GDM1 (cell line): ENCODE measurements around the gene ZBTB8A.
"Not testable (repeated sequence)": the region's sequence is repeated elsewhere in the genome, so short reads cannot be mapped to it uniquely, and the experiment has no call there.

Source experiments
- DNase-seq: peaks from one replicate; lab custom pipeline; 2025; lab: John Stamatoyannopoulos, UW

ZBTB8A gene

DNA sequence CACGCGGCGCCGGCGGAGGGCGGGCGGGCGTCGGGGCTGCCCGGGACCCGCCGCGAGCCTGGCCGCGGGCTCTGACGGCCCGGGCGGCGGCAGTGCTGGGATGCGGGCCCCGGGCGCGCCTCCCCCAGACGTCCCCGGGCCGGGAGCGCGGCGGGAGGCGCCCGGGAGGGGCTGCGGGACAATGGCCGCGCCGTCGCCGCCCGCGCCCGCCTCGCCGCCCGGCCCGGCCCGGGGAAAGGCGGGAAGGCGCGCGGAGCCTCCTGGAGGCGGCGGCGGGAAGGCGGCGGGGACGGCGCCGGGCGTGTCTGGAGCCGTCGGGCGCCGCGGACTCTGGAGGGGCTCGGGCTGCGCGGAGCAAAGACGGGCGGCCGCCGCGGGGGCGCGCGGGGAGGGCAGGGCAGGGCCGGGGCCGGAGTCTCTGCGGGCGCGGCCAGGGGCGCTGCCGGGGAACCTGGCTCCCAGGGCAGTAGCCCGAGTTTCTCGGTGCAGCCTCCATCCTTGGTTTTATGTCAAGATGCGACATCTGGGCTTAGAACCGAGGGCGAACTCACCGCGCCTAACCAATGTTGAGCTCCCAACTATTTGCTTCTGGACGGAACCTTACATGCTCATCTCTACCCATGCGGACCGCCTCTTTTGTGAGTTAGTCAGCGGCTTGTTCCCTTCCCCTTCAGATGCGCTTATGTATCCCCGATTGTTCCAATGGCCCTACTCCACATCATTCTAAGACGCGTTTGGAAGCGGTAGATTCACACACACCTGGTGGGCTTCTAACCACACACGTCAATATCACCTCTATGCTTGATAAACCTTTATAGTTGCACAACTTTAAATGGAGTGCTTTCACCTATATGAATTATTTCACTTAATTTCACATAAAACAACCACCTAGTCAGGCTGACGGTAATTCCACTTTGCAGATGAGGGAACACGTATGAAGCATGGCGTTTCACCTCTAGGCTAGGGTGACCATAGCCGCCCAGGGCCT, 651 bp downstream of the ZBTB8A start:
- no peak for DNase-seq

DNA sequence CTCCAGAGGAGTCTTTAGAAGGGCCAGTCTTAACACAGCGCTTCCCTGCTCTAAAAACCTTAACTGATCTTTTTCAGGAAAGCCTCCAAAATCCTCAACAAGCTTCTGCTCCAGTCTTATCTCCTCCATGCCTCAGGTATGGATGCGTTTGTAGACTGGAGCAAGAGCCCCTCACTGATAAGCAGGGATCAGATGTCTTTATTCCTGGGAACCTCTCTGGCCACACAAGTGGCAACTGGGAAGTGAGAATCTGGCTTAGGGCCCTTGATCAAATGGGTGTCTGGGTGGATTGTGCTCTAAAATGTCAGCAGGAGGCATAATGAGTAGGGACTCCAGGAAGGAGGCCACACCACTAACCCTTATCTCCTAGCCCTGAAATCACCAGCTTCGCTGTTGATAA, 1.4 kb downstream of the ZBTB8A start:
- DNase-seq: no peak

DNA sequence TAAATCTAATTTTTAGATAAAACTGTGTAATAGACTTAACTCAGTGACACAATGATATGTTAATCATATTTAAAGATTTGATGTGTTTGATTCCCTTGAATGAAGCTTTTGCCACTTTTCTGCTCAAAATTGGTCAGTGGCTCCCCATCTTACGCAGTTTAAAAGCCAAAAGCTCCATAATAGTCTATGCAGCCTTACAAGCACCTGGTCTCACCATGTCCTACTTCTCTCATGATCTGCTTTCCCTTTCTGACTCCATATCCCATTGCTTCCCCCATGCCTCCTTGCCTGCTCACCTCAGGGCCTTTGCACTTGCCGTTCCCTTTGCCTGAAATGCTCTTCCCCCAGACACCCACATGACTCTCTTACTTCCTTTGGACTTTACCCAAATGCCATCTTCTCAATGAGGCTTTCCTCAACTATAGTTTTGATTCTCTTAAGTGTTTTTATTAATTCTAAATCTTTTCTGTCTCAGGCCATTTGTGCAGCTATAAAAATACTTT, 1.9 kb downstream of the ZBTB8A start:
- DNase-seq: no peak

DNA sequence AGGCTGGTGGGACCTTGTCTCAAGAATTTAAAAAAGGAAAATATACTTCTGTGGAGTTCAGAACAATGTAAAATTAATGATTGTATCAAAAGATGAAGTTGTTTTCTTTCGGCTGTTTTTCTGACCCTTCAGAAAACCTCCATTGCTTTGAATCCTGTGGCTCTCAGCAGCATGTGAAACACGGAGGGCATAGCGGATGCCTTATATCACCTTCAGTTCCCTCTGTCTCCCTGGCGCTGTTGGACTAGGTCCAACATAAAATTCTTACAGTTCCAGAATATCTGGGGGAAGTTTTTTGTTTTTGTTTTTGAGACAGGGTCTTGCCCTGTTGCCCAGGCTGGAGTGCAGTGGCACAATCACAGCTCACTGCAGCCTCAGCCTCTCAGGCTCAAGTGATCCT, 7.4 kb downstream of the ZBTB8A start:
- DNase-seq: no peak

DNA sequence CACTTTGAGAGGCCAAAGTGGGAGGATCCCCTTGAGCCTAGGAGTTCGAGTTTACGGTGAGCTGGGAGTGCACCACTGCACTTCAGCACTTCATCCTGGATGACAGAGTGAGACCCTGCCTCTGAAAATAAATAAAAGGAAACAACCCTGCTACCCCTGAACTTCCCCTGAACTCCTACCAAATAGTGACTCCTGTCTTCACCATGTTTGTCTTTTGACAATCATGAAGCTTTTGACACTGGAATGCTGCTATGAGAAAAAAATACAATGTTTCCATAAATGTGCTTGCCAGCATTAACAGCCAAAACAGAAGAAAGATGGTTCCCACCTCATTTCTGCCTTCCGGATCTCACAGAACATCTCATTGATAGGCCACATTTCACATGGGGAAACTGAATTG, 10.4 kb downstream of the ZBTB8A start:
- no peak for DNase-seq

DNA sequence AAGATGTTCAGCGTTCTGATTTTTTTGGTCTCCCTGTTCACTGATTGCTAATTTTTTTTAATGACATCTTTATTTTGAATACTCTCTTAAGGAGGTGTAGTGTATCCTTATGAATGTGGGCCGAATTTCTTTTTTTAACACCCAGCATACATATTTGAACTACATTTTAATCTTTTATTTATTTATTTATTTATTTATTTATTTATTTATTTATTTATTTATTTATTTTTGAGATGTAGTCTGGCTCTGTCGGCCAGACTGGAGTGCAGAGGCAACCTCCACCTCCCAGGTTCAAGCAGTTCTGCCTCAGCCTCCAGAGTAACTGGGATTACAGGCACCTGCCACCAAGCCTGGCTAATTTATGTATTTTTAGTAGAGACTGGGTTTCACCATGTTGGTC, 15.1 kb downstream of the ZBTB8A start:
- DNase-seq: no peak

DNA sequence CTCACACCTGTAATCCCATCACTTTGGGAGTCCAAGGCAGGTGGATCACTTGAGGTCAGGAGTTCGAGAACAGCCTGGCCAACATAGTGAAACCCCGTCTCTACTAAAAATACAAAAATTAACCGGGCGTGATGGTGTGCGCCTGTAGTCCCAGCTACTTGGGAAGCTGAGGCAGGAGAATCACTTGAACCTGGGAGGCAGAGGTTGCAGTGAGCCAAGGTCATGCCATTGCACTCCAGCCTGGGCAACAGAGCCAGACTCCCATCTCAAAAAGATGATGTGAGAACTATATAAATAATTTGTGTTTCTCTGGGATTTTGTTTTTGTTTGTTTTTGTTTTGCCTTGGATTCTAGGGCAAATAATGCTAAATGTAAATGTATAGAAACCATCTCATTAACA, 17.8 kb downstream of the ZBTB8A start:
- DNase-seq: not testable (repeated sequence)

DNA sequence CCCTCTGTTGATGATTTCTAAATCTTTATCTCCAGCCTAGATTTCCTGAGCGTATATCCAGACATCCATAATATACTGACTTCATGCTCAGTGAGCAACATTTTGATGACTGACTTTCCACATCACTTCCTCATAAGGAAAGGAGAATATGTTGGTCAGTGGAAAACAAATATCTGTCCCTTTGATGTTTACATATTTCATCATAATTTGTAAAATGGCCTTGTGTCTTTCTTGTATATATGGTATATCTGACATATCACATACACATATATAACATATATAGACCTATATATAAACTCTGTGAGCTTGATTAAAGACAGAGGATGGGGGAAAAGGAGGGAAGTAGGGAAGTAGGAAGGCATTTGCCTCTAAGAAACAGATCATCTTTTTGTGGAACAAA, 18.6 kb downstream of the ZBTB8A start:
- no peak for DNase-seq

DNA sequence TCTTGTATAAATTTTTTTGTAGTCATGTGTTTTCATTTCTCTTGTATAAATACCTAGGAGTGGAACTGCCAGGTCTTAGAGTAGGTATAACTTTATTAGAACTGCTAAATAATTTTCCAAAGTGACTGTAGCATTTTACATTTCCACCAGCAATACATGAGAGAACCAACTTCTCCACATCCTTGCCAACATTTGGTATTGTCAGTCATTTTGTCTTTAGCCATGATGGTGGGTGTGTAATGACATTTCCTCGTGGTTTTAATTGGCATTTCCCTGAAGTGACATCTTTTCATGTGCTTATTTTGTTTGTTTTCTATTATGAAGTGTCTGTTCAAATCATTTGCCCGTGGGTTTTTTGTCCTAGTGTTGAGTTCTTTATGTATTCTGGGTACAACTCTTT, 29.7 kb downstream of the ZBTB8A start:
- DNase-seq: no peak

DNA sequence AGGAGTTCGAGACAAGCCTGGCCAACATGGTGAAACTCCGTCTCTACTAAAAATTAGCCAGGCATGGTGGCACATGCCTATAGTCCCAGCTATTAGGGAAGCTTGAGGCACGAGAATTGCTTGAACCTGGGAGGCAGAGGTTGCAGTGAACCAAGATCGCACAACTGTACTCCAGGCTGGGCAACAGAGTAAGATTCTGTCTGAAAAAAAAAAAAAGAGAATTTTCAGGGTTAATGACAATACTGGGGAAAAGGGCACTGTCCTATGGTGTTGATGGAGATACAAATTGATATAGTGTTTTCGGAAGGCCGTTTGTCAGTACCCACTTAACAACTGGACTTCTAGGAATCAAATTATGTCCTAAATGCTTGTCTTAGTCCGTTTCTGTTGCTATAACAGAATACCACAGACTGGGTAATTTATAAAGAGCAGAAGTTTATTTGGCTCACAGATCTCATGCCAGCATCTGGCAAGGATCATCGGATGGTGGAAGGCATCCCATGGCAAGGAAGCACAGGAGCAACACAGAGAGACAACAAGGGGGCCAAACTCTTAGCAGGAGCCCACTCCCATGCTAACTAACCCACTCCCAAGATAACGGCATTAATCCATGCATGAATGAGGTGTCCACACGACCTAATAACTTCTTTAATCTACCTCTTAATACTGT, 41.3 kb downstream of the ZBTB8A start:
- no peak for DNase-seq

DNA sequence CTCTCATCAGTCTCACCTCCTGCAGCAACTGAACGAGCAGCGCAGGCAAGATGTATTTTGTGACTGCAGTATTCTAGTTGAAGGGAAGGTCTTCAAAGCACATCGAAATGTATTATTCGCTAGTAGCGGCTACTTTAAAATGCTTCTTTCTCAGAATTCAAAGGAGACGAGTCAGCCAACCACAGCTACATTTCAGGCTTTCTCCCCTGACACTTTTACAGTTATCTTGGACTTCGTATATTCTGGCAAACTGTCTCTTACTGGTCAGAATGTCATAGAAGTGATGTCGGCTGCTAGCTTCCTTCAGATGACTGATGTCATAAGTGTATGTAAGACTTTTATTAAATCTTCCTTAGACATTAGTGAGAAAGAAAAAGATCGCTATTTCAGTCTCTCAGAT, 53.7 kb downstream of the ZBTB8A start:
- no peak for DNase-seq

DNA sequence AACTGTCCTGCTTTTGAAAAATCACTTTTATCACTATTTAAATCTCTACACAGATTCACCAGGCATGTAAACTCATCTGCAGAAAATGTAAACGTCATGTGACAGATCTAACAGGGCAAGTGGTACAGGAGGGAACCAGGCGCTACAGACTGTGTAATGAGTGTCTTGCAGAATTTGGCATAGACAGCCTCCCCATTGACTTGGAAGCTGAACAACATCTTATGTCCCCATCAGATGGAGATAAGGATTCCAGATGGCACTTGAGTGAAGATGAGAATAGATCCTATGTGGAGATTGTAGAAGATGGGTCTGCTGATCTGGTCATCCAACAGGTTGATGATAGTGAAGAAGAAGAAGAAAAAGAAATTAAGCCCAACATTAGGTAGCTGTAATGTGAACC, 60.8 kb downstream of the ZBTB8A start:
- no peak for DNase-seq

DNA sequence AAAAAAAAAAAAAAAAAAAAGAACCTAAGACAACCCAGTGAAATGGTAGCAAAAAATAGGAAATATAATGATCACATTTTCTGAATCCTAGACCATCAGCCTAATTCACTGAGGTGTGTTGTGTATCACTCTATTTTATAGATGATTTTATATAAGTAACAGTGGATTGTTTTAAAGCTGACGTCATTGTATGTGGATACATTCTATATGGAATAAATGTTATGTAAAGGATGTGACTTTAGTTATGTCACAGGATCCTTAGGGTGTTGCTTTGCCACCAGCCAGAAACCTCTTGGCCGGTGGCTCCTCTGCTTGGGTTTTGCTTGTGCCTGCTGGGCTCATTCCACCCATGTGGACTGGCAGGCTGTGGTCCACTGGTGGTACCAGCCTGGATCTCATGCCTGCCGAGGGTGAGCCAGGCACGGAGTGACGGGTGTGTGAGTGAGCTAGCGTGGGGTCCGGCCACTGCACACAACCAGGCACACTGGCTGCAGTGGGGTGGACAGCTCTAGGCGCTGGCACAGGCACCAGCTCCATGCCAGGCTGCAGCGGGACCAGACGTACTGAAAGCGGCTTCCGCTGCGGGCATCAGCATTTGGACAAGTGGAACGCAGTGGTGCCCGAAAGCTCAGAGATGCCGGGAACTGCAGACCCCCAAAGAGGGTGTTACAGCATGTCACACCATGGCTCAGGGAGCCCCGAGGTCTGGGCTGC, 66.6 kb downstream of the ZBTB8A start:
- DNase-seq: no peak

DNA sequence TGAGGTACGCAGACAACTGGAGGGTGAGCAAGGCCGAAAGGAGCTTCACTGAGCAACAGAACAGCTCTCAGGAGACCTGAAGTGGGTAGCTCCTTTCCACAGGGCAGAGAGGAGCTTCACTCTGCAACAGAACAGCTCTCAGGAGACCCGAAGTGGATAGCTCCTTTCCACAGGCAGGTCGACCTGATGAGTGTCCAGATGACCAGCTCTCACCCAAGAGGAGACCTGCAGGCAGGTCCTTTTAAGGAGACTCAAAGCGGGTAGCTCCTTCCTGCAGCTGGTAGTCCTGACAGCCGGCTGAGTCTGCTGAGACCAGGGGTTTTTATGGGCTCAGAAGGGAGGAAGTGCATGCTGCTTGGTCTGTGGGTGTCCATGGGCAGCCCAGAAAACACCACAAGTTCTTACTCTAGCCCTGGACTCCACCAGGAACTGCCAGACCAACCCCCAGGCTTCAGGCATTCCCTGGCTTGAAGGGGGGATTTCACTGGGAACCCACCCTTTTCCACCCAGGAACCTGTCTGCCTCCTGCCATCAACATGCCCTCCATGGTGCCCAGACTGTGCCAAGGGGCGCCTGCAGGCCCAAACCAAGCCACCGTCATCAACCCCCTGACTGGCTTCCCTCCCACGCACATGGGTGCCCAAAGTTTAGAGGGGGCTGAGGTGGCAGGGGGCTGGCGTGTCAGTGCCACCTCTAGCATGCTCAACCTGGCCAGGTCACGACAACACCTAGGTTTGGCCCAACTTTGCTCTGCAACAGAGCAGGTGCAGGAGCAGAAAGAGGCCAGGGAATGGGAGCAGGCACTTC, 67.5 kb downstream of the ZBTB8A start:
- no peak for DNase-seq

DNA sequence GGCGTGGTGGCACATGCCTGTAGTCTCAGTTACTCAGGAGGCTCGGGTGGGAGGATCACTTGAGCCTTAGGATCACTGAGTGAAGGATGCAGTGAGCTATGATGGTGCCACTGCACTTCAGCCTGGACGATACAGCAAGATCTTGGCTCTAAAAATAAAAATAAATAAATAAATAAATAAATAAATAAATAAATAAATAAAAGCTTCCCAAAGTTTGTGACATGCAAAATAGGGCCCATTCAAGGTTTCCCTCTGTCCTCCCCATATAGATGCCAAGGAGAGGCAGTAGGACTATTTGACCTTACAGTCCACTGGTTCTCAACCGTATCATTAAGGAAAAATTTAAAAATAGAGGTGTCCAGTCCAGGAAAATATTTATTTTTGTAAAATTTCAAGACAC, 70.0 kb downstream of the ZBTB8A start:
- DNase-seq: no peak

DNA sequence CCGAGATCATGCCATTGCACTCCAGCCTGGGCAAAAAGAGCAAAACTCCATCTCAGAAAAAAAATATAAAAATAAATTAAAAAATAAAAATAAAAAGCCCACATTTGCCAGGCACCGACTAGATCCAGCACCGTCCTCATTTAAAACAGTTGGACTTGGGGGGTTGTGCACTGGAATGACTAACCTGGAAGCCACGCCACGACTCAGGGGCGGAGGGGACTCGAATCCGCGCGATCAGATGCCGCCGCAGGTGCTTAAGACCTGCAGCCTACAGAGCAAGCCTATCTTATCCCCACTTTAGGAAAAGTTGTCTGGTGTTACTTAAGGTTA, 72.6 kb downstream of the ZBTB8A start:
- no peak for DNase-seq

DNA sequence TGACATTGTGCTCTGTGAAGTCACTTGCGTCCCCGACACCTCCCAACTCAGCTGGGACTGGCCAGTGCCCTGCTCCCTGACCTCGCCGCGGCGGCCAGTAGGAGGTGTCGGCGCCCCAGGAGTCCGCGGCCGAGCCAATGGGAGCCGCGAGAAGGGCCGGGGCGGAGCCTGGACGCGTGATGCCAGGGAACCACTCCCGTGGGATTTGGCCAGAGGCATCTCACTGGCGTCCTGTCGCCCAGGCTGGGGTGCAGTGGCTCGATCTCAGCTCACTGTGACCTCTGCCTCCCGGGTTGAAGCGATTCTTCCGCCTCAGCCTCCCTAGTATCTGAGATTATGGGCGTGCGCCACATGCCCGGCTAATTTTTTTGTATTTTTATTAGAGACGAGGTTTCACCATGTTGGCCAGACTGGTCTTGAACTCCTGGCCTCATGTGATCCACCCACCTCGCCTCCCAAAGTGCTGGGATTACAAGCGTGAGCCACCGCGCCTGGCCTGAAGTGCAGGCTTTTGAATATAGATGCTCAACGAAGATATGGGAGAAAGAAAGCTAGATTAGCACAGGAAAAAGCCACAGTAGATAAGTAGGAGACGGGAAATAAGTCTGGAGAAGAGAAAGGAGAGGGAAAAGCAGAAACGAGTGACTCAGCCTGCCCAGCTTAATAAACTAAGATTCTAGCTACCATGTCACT, 73.1 kb downstream of the ZBTB8A start:
- no peak for DNase-seq

DNA sequence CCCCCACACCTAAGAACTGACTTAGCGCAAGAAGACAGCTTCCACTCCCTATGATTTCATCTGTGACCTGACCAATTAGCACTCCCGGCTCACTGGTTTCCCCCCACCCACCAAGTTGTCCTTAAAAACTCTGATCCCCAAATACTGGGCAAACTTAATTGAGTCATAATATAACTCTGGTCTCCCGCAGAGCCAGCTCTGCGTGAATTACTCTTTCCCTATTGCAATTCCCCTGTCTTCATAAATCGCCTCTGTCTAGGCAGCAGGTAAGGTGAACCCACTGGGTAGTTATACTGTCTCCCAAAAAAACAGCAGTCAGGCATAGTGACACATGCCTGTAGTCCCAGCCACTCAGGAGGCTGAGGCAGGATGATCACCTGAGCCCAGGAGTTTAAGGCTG, 74.2 kb downstream of the ZBTB8A start:
- no peak for DNase-seq

DNA sequence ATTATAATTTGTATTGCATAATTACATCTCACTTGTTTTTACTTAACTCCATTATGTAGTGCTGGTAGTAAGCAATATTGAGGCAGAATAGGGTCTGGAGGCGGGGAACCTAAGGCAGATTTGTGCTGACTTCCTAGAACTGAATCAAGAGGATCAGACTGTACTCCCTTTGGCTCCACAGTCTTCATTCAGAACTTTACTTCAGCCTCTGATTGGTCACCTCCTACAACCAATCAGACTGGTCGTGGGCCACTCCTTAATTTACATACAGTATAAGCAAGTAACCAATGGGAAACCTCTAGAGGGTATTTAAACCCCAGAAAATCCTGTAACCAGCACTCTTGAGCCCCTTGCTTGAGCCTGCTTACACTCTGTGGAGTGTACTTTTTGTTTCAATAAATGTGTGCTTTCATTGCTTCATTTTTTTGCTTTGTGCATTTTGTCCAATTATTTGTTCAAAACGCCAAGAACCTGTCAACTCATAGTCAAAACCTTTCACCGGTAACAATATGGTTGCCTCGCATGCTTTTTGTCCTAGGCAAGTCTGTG, 79.5 kb downstream of the ZBTB8A start:
- DNase-seq: no peak

DNA sequence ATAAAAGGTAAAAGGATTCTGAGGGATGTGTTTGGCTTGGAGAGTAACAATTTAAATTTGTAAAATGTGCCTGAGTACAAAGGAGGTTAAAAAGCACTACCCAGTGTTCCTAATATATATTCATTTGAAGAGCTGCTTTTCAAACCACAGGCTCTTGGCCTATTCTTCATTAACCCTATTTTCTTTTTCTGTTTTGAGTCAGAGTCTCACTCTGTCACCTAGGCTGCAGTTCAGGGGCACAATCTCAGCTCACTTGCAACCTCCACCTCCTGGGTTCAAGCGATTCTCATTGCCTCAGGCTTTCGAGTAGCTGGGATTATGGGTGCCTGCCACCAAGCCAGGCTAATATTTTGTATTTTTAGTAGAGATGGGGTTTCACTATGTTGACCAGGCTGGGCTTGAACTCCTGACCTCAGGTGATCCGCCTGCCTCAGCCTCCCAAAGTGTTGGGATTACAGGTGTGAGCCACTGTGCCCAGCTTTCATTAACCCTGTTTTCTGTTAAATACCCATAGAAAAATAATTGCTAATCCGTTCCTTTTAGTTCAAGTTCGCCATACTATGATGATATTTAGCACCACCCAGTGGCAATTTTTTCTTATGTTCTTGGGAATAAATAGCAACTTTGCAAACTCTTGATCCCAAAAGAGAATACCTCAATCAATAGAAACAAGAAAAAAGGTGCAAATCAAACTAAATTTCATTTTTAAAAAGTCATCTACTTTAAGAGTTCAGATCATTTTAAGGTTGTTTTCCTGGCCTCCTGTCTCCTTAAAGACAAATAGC, 80.7 kb downstream of the ZBTB8A start:
- no peak for DNase-seq
